HG03097 (cell line): ENCODE results near the gene FRMD4A.
"Not testable (repeated sequence)": the region's sequence is repeated elsewhere in the genome, so short reads cannot be mapped to it uniquely, and the experiment has no call there.

Experiments used
- ATAC-seq: cut with Tn5 transposase; IDR thresholded peaks from one replicate; pipeline ENCODE4 v1.9.1; 2021; ENCODE audit not compliant: unreplicated experiment, low FRiP score

The FRMD4A gene

GRCh38 chr10:13868528-13869294 is 462.0 kb downstream of the FRMD4A start:
- no peak for ATAC-seq

- no peak for ATAC-seq
Observed at GRCh38 chr10:13867822-13868221, 462.9 kb downstream of the FRMD4A start.

- no peak for ATAC-seq
Observed at GRCh38 chr10:13865758-13866491, 464.8 kb downstream of the FRMD4A start.

GRCh38 chr10:13865220-13865619 is 465.5 kb downstream of the FRMD4A start:
- not testable (repeated sequence) for ATAC-seq

GRCh38 chr10:13862546-13863233 is 468.0 kb downstream of the FRMD4A start:
- ATAC-seq, result no peak

- ATAC-seq, result no peak
Observed at GRCh38 chr10:13860886-13861285, 469.8 kb downstream of the FRMD4A start.

GRCh38 chr10:13859979-13860654 is 470.6 kb downstream of the FRMD4A start:
- no peak for ATAC-seq

- ATAC-seq, result no peak
Observed at GRCh38 chr10:13858709-13859108, 472.0 kb downstream of the FRMD4A start.

- ATAC-seq, result no peak
Observed at GRCh38 chr10:13857451-13857850, 473.3 kb downstream of the FRMD4A start.

GRCh38 chr10:13853854-13854253 is 476.9 kb downstream of the FRMD4A start:
- no peak for ATAC-seq

- ATAC-seq, result no peak
Observed at GRCh38 chr10:13852872-13853271, 477.9 kb downstream of the FRMD4A start.

GRCh38 chr10:13851906-13852305 is 478.8 kb downstream of the FRMD4A start:
- ATAC-seq, result no peak

- no peak for ATAC-seq
Observed at GRCh38 chr10:13848520-13849445, 481.9 kb downstream of the FRMD4A start.

- ATAC-seq, result no peak
Observed at GRCh38 chr10:13847201-13847631, 483.5 kb downstream of the FRMD4A start.

GRCh38 chr10:13845897-13846296 is 484.8 kb downstream of the FRMD4A start:
- no peak for ATAC-seq

- ATAC-seq, result no peak
Observed at GRCh38 chr10:13844651-13845050, 486.1 kb downstream of the FRMD4A start.

- ATAC-seq, result no peak
Observed at GRCh38 chr10:13842117-13842516, 488.6 kb downstream of the FRMD4A start.

- ATAC-seq, result no peak
Observed at GRCh38 chr10:13840036-13840435, 490.7 kb downstream of the FRMD4A start.

GRCh38 chr10:13839430-13839990 is 491.2 kb downstream of the FRMD4A start:
- ATAC-seq, result no peak
